Measurements from ENCODE around the gene NAA11. TPM values are rescaled to one million over a fixed set of nuclear protein-coding genes. Genes with fewer than 3 reads are reported as not detected.
A peak's percentile ranks its signal among the peaks of the same experiment; 100 is the strongest.

NAA11 gene
- not detected in 2 replicates for total RNA-seq
- long read RNA-seq, result 0 reads

GRCh38 chr4:79325864-79326328, at the start of gene NAA11:
Gene NAA11, minus strand, starts transcription at chr4:79326061. Its CDS starts 184 bp downstream, at chr4:79325877.
- H3K4me1 Mint-ChIP-seq, result no peaks in the 10 kb centered on the region
- H3K36me3 Mint-ChIP-seq (ENCODE audit: low read depth), result no peaks in the 10 kb centered on the region
- TF ChIP-seq CTCF (conservative IDR thresholded peaks at IDR 0.05), result no peak
- DNase-seq (ENCODE audit: low read depth, low spot score), result no peak
- H3K4me3 Mint-ChIP-seq, result no peak within 1 kb of the TSS
- no peaks in the 10 kb centered on the region for H3K27me3 Mint-ChIP-seq (ENCODE audit: low read depth)
- peak within 1 kb of the TSS; percentile 87 for H3K27ac Mint-ChIP-seq (ENCODE audit: unreplicated experiment)
- H3K9me3 Mint-ChIP-seq, result no peaks in the 10 kb centered on the region

GRCh38 chr4:79370026-79370425, 44.2 kb upstream of the NAA11 start:
- Mint-ChIP-seq H3K27me3 (ENCODE audit: low read depth) (no peaks in the 10 kb centered on the region), H3K4me1 (no peaks in the 10 kb centered on the region), H3K27ac (ENCODE audit: unreplicated experiment) (no peak overlapping the region), H3K9me3 (peaks cover 3% of the 10 kb centered on the region), H3K4me3 (no peak overlapping the region), H3K36me3 (ENCODE audit: low read depth) (no peaks in the 10 kb centered on the region)
- no peak for TF ChIP-seq CTCF (conservative IDR thresholded peaks at IDR 0.05)
- no peak for DNase-seq (ENCODE audit: low read depth, low spot score)

GRCh38 chr4:79367096-79367495, 41.2 kb upstream of the NAA11 start:
- Mint-ChIP-seq H3K4me1 (no peaks in the 10 kb centered on the region), H3K9me3 (peaks cover 3% of the 10 kb centered on the region), H3K4me3 (no peak overlapping the region), H3K36me3 (ENCODE audit: low read depth) (no peaks in the 10 kb centered on the region), H3K27ac (ENCODE audit: unreplicated experiment) (no peak overlapping the region), H3K27me3 (ENCODE audit: low read depth) (no peaks in the 10 kb centered on the region)
- TF ChIP-seq CTCF (conservative IDR thresholded peaks at IDR 0.05), result no peak
- no peak for DNase-seq (ENCODE audit: low read depth, low spot score)

GRCh38 chr4:79366422-79366821, 40.6 kb upstream of the NAA11 start:
- no peaks in the 10 kb centered on the region for H3K27me3 Mint-ChIP-seq (ENCODE audit: low read depth)
- TF ChIP-seq CTCF (conservative IDR thresholded peaks at IDR 0.05), result no peak
- H3K4me1 Mint-ChIP-seq, result no peaks in the 10 kb centered on the region
- DNase-seq (ENCODE audit: low read depth, low spot score), result no peak
- no peak overlapping the region for H3K27ac Mint-ChIP-seq (ENCODE audit: unreplicated experiment)
- no peak overlapping the region for H3K4me3 Mint-ChIP-seq
- H3K9me3 Mint-ChIP-seq, result peaks cover 3% of the 10 kb centered on the region
- no peaks in the 10 kb centered on the region for H3K36me3 Mint-ChIP-seq (ENCODE audit: low read depth)

- no peak overlapping the region for H3K27ac Mint-ChIP-seq (ENCODE audit: unreplicated experiment)
- H3K4me3 Mint-ChIP-seq, result no peak overlapping the region
- DNase-seq (ENCODE audit: low read depth, low spot score), result no peak
- H3K9me3 Mint-ChIP-seq, result no peaks in the 10 kb centered on the region
- no peak for TF ChIP-seq CTCF (conservative IDR thresholded peaks at IDR 0.05)
- H3K36me3 Mint-ChIP-seq (ENCODE audit: low read depth), result no peaks in the 10 kb centered on the region
- H3K4me1 Mint-ChIP-seq, result peaks cover 5% of the 10 kb centered on the region
- no peaks in the 10 kb centered on the region for H3K27me3 Mint-ChIP-seq (ENCODE audit: low read depth)
These were observed 38.2 kb upstream of the NAA11 start for GRCh38 chr4:79364061-79364460.

GRCh38 chr4:79362626-79363025, 36.8 kb upstream of the NAA11 start:
- H3K27ac Mint-ChIP-seq (ENCODE audit: unreplicated experiment), result no peak overlapping the region
- no peaks in the 10 kb centered on the region for H3K27me3 Mint-ChIP-seq (ENCODE audit: low read depth)
- peaks cover 5% of the 10 kb centered on the region for H3K4me1 Mint-ChIP-seq
- H3K4me3 Mint-ChIP-seq, result no peak overlapping the region
- TF ChIP-seq CTCF (conservative IDR thresholded peaks at IDR 0.05), result no peak
- DNase-seq (ENCODE audit: low read depth, low spot score), result no peak
- H3K36me3 Mint-ChIP-seq (ENCODE audit: low read depth), result no peaks in the 10 kb centered on the region
- H3K9me3 Mint-ChIP-seq, result no peaks in the 10 kb centered on the region

Measured in neural crest cell (in vitro differentiated cells).